ENCODE results near the gene PSMC5.
"Not testable (repeated sequence)": the region's sequence is repeated elsewhere in the genome, so short reads cannot be mapped to it uniquely, and the experiment has no call there.

The PSMC5 gene

DNA sequence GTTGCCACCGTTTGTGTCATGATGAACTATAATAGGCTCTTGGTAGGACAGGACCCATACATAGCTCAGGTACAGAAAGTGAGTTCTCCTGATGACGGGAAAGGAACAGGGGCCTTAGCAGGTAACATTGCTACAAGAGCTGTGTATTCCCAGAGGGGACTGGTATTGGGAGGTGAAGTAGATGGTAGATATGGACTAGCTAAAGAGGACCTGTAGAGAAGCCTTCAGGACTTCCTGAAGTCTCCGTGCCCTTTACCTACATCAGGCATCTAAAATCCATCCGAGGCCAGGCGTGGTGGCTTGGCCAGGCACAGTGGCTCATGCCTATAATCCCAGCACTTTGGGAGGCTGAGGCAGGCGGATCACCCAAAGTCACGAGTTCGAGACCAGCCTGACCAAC is 28.0 kb downstream of the PSMC5 start:
- H3K9me3 Mint-ChIP-seq, result no peaks in the 10 kb centered on the region
- no peak overlapping the region for H3K27ac Mint-ChIP-seq
- ATAC-seq (no peak), DNase-seq (no peak)
- no peaks in the 10 kb centered on the region for H3K4me1 Mint-ChIP-seq
- no peak overlapping the region for H3K4me3 Mint-ChIP-seq
- no peaks in the 10 kb centered on the region for H3K27me3 Mint-ChIP-seq
- no peaks in the 10 kb centered on the region for H3K36me3 Mint-ChIP-seq (ENCODE audit: low read depth)

DNA sequence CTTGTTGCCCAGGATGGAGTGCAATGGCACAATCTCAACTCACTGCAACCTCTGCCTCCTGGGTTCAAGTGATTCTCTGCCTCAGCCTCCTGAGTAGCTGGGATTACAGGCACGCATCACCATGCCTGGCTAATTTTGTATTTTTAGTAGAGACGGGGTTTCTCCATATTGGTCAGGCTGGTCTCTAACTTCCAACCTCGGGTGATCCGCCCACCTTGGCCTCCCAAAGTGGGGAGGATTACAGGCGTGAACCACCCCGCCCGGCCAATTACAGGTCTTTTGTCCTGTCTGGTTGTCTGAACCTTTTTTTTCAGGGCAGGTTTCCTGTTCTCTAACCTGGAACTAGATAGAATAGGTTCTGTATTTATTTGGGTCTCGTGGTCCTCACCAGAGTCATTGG is 29.2 kb downstream of the PSMC5 start:
- not testable (repeated sequence) for DNase-seq; H3K36me3 Mint-ChIP-seq (ENCODE audit: low read depth); H3K27ac Mint-ChIP-seq; H3K27me3 Mint-ChIP-seq; ATAC-seq; H3K4me1 Mint-ChIP-seq; H3K9me3 Mint-ChIP-seq; H3K4me3 Mint-ChIP-seq

DNA sequence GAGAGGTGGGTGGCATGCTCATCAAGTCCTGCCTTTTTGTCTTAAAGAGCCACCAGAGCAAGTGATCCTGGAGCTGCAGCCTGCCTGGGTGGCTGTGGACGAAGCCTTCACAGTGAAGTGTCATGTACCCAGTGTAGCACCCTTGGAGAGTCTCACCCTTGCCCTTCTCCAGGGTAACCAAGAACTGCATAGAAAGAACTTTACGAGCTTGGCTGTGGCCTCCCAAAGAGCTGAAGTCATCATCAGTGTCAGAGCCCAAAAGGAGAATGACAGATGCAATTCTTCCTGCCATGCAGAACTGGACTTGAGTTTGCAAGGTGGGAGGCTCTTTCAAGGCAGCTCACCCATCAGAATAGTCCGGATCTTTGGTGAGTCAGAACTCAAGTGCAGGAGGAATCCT is 32.0 kb downstream of the PSMC5 start:
- Mint-ChIP-seq H3K9me3 (no peaks in the 10 kb centered on the region), H3K27me3 (peaks cover 4% of the 10 kb centered on the region), H3K27ac (no peak overlapping the region), H3K4me3 (no peak overlapping the region), H3K36me3 (ENCODE audit: low read depth) (no peaks in the 10 kb centered on the region), H3K4me1 (no peaks in the 10 kb centered on the region)
- ATAC-seq (no peak), DNase-seq (no peak)

DNA sequence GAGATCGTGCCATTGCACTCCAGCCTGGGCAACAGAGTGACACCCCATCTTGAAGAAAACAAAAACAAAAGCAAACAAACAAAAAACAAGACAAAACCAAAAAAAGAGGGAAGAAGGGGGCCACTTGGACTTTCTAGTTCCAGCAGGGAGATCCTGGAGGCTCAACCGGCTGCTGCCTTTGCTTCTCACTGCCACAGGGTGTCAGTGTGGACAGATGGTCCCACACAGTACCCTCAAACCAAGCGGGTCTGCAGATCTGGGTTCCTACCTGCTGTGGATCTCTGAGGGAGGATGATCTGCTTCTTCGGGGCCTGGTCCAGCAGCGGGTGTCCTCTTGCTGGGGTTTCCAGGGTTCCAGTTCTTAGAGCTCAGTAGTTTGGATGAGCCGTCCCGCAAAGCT is 39.4 kb downstream of the PSMC5 start:
- H3K4me3 Mint-ChIP-seq; ATAC-seq; H3K4me1 Mint-ChIP-seq; H3K9me3 Mint-ChIP-seq; H3K36me3 Mint-ChIP-seq (ENCODE audit: low read depth); DNase-seq; H3K27me3 Mint-ChIP-seq; H3K27ac Mint-ChIP-seq: not testable (repeated sequence)

DNA sequence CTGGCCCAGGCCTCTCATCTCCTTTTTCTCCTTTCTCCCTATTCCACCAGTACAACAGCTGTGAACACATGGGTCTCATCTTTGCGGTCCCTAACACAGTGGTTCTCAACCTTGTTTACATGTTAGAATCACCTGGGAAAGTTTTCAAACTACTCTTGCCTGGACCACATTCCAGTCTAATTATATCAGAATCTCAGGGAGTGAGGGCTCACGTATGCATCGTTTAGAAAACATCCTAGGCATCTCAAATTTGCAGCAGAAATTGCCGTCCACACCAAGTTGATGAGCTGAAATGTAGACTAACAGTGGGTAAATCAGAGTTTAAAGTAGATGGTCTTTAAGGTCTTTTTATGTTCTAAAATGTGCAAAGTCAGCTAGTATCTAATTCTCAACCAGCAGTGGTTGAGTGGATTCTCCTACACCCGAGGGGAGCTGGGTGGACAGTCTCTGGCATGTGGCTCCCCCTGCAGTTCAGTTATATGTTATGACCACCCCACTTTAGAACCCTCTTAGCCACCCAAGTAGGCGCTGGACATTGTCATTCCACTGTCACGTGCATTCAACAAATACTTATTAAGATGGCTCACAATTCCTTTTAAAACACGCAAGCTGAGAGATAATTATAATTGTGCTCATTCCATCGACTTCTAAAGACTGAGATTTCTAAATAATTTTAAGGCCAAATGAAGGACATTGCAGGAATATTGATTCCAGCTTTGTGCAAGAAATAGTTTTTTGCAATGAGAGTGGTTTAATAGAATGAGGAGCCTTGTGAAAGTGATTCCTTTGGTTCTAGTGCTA is 42.5 kb downstream of the PSMC5 start:
- H3K4me1 Mint-ChIP-seq; ATAC-seq; DNase-seq; H3K4me3 Mint-ChIP-seq; H3K9me3 Mint-ChIP-seq; H3K27ac Mint-ChIP-seq; H3K27me3 Mint-ChIP-seq; H3K36me3 Mint-ChIP-seq (ENCODE audit: low read depth): not testable (repeated sequence)

DNA sequence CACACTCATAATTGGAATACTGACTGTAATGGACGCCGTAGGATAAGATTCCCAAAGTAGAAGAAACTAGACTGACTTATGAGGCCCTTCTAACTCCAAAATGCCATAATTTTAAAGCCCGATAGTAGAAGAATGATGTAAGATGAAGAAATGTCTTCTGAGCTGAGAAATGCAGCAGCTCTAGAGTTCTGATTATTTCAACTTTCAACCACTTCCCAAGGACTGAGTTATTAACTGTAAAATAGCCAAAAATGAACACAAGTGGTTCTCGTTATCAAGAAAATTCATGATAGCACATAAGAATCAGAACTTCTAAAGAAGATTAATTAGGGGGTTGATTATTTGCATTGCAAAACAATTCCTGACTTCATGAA is 43.0 kb downstream of the PSMC5 start:
- H3K9me3 Mint-ChIP-seq; H3K4me1 Mint-ChIP-seq; H3K36me3 Mint-ChIP-seq (ENCODE audit: low read depth); H3K27me3 Mint-ChIP-seq; H3K27ac Mint-ChIP-seq; DNase-seq; ATAC-seq; H3K4me3 Mint-ChIP-seq: not testable (repeated sequence)

DNA sequence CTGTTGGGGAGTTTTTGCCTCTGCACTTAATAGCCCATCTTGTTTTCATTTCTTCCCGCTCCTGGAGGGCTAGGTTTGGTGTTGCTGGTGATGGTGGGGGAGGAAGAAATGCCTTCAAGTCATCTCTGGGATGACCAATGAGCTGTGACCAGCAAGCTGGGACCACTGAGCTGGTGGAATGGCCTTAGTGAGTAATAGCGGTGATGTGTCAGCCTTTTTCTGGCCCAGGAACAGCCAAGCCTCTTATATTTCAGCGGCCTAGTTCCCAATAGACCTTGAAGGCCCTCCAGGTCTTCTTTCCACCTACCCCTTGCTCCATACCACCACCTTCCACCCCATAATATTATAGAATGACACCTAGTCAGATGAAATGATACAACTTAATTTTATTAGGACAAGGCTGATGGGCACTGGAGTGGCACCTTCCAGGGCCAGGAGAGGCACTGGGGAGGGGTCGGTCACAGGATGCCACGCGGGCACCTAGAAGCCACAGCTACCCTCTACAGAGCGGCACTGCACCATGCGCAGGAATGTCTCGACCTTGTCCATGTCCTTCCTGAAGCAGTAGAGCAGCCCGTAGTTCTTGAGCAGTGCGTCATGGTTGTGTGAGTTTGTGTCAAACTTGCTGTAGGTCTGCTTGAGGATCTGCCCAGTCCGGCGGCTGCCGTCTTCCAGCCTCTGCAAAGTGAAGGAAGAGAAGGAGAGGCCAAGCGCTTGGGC is 44.6 kb downstream of the PSMC5 start:
- not testable (repeated sequence) for H3K27me3 Mint-ChIP-seq; H3K27ac Mint-ChIP-seq; H3K9me3 Mint-ChIP-seq; DNase-seq; H3K4me3 Mint-ChIP-seq; ATAC-seq; H3K36me3 Mint-ChIP-seq (ENCODE audit: low read depth); H3K4me1 Mint-ChIP-seq

DNA sequence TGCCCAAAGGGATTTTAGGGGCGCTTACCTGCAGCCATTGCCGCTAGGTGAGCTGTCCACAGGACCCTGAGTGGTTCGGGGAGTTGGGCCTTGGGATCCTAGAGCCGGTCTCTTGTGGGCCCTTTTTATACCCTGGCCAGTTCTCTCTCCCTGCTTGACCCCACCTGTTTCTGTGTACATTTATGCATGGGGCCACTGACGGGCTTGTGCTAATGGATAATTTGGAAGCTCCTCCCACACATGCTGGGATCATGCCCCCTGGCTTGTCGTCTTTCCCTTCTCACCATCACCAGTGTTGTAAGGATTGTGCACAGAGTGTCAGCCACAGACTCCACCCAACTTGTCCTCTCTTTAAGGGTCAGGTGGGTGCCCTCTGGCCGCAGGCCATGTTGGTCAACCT is 46.3 kb downstream of the PSMC5 start, which contains the start of gene CSH2:
Gene CSH2, minus strand, starts transcription at position 101 of the 400 bp plus-strand sequence. Its CDS starts 63 bp downstream, at position 38.
- ATAC-seq; H3K4me3 Mint-ChIP-seq; DNase-seq; H3K27ac Mint-ChIP-seq; H3K4me1 Mint-ChIP-seq; H3K9me3 Mint-ChIP-seq; H3K36me3 Mint-ChIP-seq (ENCODE audit: low read depth); H3K27me3 Mint-ChIP-seq: not testable (repeated sequence)

DNA sequence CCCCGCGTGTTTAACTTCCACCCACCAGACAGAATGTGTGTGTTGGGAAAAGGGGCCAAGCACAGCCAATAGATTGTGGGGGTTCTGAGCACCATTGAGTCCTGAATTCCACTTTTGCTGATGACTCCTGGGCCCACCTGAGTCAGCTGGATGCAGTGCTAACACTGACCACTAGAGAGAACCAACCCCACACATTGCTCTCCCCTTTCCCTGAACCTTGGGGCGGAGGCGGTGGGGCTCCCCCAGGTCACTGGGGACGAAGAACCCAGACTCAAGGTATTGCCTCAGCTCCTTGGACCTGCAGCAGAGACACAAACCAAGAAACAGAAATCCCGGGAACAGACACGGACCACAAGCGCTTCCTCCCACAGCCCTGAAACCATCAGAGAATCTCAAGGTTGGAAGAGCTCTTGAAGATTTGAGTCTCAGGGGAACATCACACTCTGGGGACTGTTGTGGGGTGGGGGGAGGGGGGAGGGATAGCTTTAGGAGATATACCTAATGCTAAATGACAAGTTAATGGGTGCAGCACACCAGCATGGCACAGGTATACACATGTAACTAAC is 46.9 kb downstream of the PSMC5 start:
- H3K4me1 Mint-ChIP-seq; H3K27me3 Mint-ChIP-seq; H3K36me3 Mint-ChIP-seq (ENCODE audit: low read depth); ATAC-seq; H3K4me3 Mint-ChIP-seq; H3K27ac Mint-ChIP-seq; DNase-seq; H3K9me3 Mint-ChIP-seq: not testable (repeated sequence)

DNA sequence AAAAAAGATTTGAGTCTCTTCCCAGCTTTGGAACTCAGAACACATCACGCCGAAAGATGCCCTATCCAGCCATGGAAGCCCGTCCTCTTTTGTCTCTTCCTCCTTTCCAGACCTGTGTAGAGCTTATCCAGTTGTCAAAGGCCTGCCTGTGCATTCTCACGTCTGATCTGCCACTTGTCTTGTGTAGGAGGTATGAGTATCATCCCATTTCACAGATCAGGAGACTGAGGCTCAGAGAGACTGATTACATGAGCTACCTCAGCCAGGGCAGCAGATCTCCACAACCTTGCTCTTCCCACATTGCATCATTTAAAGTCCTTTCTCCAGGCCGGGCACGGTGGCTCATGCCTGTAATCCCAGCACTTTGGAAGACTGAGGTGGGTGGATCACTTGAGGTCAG is 47.5 kb downstream of the PSMC5 start:
- not testable (repeated sequence) for H3K27ac Mint-ChIP-seq; DNase-seq; H3K36me3 Mint-ChIP-seq (ENCODE audit: low read depth); H3K4me3 Mint-ChIP-seq; H3K9me3 Mint-ChIP-seq; ATAC-seq; H3K27me3 Mint-ChIP-seq; H3K4me1 Mint-ChIP-seq

DNA sequence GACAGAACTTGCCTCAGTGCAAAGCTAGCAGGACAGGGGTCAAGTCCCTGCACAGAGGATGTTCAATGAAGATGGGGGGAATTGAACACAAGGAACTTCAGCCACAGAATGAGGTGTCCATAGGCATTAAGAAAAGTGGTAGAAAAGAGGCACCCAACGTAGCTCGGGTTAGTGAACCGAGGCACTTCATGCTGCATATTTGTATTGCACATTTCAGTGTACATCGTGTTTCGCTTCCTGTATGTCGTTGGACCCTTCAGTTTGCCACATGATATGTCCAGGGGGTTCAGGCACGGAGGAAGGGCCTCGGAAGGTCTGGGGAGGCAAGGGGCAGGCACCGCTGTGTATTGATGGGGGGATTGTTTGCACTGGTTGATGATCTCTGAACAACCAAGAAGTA is 51.2 kb downstream of the PSMC5 start:
- ATAC-seq, H3K4me3 Mint-ChIP-seq, H3K27ac Mint-ChIP-seq: not testable (repeated sequence)

DNA sequence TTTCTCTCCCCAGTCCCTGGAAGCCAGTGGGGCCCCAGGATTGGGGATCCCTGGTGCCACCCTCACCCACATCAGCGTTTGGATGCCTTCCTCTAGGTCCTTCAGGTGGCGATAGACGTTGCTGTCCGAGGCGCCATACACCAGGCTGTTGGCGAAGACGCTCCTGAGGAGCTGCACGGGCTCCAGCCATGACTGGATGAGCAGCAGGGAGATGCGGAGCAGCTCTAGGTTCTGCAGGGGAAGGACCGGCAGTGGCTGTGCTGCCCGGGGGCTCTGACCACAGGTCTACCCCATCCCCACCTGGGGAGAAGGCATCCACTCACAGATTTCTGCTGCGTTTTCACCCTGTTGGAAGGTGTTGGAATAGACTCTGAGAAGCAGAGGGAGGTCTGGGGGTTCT is 53.5 kb downstream of the PSMC5 start:
- no peaks in the 10 kb centered on the region for H3K36me3 Mint-ChIP-seq (ENCODE audit: low read depth)
- ATAC-seq (no peak), DNase-seq (no peak)
- H3K27me3 Mint-ChIP-seq, result no peaks in the 10 kb centered on the region
- no peaks in the 10 kb centered on the region for H3K9me3 Mint-ChIP-seq
- H3K4me3 Mint-ChIP-seq, result no peak overlapping the region
- no peak overlapping the region for H3K27ac Mint-ChIP-seq
- H3K4me1 Mint-ChIP-seq, result peaks cover 2% of the 10 kb centered on the region

More for the DNA sequence above, 51.2 kb downstream of the PSMC5 start:
- H3K27me3 Mint-ChIP-seq; H3K36me3 Mint-ChIP-seq (ENCODE audit: low read depth); DNase-seq; H3K4me1 Mint-ChIP-seq; H3K9me3 Mint-ChIP-seq: not testable (repeated sequence)

DNA sequence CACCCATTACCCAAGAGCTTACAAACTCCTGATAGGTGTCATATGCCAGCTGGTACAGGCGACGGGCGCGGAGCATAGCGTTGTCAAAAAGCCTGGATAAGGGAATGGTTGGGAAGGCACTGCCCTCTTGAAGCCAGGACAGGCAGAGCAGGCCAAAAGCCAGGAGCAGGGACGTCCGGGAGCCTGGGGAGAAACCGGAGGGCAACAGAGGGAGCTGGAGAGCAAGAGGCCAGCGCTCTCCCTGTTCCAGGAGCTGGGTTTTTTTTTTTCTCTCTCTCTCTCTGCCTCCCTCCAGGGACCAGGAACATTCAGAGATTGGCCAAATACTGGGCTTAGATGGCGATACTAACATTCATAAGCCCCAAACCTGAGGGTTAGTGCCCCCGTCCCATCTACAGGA is 54.1 kb downstream of the PSMC5 start:
- not testable (repeated sequence) for ATAC-seq, H3K27ac Mint-ChIP-seq, H3K27me3 Mint-ChIP-seq

More for the DNA sequence above, 54.1 kb downstream of the PSMC5 start:
- not testable (repeated sequence) for H3K4me1 Mint-ChIP-seq; H3K4me3 Mint-ChIP-seq; H3K36me3 Mint-ChIP-seq (ENCODE audit: low read depth); H3K9me3 Mint-ChIP-seq; DNase-seq
